Activated CD4-positive, alpha-beta T cell treated with anti-CD3 and anti-CD28 coated beads, Interleukin-2, amount 50 U/mL, for 1 hour (primary cell): ENCODE data around the gene CEP85.

Source experiments
- DNase-seq: peaks from one replicate; pipeline ENCODE4 v3.0.0-alpha.2; 2020

Gene CEP85, protein sequence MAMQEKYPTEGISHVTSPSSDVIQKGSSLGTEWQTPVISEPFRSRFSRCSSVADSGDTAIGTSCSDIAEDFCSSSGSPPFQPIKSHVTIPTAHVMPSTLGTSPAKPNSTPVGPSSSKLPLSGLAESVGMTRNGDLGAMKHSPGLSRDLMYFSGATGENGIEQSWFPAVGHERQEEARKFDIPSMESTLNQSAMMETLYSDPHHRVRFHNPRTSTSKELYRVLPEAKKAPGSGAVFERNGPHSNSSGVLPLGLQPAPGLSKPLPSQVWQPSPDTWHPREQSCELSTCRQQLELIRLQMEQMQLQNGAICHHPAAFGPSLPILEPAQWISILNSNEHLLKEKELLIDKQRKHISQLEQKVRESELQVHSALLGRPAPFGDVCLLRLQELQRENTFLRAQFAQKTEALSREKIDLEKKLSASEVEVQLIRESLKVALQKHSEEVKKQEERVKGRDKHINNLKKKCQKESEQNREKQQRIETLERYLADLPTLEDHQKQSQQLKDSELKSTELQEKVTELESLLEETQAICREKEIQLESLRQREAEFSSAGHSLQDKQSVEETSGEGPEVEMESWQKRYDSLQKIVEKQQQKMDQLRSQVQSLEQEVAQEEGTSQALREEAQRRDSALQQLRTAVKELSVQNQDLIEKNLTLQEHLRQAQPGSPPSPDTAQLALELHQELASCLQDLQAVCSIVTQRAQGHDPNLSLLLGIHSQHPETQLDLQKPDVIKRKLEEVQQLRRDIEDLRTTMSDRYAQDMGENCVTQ

DNA sequence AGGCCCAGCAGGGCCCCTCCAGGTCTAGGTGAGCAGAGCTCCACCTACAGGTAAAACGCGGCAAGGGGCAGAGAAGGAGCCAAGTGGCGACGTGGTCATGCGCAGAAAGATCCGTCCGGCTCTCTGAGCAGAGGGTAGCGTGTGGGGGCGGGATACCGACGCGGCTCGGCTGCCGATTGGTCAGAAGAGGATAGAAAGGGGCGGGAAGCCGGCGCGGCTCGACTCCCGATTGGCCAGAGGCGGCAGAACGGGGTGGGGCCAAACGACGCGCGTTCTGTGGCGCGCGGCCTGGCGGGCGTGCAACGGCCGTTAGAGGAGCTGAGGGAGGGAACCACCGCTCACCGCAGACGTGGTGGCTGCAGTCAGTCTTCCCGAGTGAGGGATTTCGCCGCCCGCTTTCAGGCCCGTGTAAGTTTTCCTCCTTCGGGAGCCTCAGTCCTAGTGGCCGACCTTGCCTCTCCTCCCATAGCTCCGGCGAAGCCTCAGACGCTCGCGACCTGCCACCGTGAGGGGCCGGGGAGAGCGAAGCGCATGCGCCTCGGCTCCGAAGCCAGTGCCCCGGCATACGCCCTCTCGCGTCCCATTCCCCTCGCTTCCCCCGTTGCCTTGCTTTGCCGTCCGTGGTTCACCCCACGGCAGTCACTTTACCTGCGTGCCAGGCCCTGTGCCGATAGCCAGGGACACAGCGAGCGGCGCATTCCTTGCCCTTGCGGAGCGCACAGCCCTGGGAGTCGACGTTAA lies at the start of gene CEP85:
TSS of gene CEP85 (plus strand) at position 298 of the 741 bp plus-strand sequence. CDS start 5,584 bp downstream, outside the sequence.
- peak; percentile 99 for DNase-seq

- DNase-seq, result no peak
Observed at GRCh38 chr1:26184883-26185282, 49.1 kb upstream of the CEP85 start.

- DNase-seq, result no peak
Observed at GRCh38 chr1:26187882-26188281, 46.1 kb upstream of the CEP85 start.

GRCh38 chr1:26188477-26188876 lies 45.5 kb upstream of the CEP85 start:
- no peak for DNase-seq

GRCh38 chr1:26189331-26189730 lies 44.7 kb upstream of the CEP85 start:
- no peak for DNase-seq

GRCh38 chr1:26189751-26190275 lies 44.2 kb upstream of the CEP85 start:
- DNase-seq, result no peak

- DNase-seq, result no peak
Observed at GRCh38 chr1:26190373-26190987, 43.5 kb upstream of the CEP85 start, which contains the start of gene CATSPER4. Gene CATSPER4 (plus strand): TSS chr1:26190602. CDS start chr1:26190628, 26 bp downstream.

- DNase-seq, result no peak
Observed at GRCh38 chr1:26191739-26192138, 42.3 kb upstream of the CEP85 start.

GRCh38 chr1:26195805-26196204 lies 38.2 kb upstream of the CEP85 start:
- DNase-seq, result no peak

- no peak for DNase-seq
Observed at GRCh38 chr1:26197301-26197700, 36.7 kb upstream of the CEP85 start.

DNA sequence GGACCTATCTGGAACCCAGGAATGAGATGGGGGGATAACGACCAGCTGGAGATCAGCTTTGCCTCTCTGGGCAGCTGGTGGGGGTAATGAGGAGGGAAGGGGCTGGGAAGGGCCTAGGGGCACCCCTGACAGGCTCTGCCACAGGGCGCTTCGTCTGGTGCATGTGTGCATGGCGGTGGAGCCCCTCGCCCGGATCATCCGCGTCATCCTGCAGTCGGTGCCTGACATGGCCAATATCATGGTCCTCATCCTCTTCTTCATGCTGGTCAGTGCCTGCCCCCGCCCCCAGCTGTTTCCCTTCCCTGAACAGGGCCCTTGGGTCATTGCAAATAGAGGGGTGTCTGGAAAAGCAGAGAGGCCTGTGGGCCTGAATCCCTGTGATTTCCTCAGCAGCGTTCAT lies 36.2 kb upstream of the CEP85 start:
- DNase-seq, result no peak

DNA sequence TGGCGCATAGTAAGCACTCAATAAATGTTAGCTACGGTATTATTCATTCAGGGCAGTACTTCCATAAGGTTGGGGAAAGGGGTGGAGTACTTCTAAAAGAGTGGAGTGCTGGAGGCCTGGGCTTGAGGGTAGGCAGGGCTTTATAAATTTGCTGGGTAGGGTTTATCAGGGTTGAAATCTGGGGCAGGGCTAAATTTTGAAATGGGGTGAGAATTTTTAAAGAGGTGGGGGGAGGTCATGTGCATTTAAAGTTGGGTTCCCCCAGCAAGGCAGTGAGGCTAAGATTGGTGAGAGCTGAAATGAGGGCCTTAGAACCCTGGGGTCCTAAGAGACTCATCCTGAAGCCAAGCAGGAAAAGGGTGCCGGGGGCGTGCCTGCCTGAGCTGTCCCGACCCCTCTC lies 33.6 kb upstream of the CEP85 start:
- DNase-seq, result no peak

- DNase-seq, result no peak
Observed at GRCh38 chr1:26203642-26204318, 30.2 kb upstream of the CEP85 start.

DNA sequence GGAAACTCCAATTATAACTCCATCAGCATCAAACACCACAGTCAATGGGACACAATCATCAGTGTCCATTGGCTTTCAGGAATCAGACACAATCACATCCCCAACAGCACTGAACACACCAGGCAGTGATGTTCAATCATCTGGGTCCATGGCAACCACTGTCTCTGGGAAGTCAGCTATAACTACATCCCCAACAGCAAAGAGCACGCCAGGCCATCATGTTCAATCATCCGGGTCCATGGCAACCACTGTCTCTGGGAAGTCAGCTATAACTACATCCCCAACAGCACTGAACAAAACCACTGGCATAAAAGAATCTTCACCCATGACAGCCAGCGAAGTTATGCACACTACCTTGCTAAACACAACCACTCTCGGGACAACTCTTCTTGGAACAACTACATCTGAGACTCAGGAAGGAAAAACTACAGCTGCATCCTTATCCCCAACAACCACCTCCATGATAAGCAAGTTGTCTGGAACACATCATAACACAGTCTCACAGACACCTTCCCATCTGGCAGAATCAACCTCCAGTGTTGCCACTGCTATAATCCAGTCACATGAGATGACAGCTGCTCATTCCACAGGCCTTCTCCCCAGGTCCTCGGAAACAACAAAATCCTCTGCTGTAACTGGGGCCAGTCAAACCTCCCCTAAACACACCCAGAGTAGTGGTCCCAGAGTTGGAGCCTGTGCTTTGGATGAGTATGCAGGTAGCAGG lies 23.7 kb upstream of the CEP85 start:
- DNase-seq, result no peak

DNA sequence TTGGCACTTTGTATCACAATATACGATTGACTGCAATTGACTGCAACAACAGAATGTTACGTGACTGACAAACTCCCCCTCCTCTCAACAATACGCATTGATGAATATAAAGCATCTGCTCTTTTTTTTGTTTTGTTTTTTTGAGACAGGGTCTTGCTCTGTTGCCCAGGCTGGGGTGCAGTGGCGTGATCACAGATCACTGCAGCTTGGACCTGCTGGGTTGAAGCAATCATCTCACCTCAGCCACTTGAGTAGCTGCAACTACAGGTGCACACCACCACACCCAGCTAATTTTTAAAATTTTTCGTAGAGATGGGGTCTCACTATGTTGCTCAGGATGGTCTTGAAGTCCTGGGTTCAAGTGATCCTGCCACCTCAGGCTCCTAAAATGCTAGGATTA lies 21.3 kb upstream of the CEP85 start:
- no peak for DNase-seq

GRCh38 chr1:26213335-26213905 lies 20.6 kb upstream of the CEP85 start:
- DNase-seq, result no peak

GRCh38 chr1:26215246-26215645 lies 18.8 kb upstream of the CEP85 start:
- DNase-seq, result no peak

DNA sequence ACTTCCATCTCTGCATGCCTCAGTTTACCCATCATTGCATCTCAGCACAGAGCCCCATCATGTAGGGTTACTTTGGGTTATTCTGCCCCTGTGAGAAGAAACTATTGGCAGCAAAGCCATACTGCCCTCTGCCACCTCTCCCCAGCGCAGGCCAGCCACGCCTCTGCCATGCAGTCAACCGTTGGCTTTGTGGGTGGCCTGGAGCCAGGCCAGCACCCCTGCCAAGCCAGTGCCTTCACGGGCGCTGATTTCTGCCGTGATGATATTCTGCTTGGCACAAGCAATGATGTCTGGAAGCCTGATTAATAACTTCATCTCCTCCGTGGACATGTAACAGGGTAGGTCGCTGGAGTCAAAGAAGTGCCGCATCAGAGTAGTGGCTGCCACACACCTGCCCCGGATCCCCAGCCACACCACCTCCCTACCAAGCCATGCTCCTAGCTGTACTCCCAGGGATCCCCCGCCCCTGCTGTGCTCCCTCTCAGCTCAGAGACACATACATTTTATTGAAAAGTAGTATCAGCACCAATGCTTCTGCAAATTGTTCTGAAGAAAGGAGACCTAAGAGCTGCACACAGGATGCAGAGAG lies 15.0 kb upstream of the CEP85 start:
- no peak for DNase-seq

DNA sequence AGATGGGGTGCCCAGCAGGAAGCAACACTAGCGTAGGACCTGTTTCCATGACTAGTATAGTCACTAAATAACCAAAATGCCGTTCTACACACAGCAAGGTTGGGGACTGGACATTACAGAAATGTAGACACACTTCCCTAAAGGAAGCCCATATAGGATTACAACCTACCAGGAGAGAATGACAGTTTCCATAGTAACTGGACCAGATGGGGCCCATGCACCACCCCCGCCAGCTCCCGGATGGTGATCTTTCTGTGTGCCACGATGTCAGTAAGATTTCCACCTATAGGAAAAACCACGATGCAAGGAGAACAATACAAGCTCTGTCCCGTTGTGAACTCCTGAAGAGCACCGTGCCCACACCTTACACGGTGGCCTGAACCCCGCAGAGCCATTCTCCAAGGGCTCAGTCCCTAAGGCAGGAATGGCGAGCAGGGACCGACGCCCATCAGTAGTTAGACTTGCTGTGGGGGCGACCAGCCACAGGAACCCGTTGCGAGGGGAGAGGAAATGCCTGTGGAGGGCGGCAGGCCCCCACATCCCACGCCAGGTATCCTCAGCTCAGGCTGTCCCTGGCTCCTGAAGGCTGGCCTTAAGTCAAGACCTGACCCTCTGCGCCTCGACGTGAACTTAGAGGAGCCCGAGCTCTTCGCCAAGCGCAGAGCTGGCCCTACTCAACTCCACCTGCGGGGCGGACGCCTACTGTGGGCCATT lies 13.6 kb upstream of the CEP85 start:
- no peak for DNase-seq

DNA sequence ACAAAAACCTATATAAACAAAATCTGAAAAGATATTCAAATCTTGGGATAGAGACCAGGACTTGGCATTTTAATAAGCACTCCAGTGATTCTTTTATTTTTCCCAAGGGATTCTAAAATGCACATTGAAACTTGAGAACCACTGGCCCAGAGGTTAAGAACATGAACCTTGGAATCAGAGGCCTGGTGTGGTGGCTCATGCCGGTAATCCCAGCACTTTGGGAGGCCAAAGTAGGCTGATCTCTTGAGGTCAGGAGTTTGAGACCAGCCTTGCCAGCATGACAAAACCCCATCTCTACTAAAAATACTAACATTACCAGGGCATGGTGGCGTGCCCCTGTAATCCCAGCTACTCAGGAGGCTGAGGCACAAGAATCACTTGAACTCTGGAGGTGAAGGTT lies 12.9 kb upstream of the CEP85 start:
- DNase-seq, result no peak
